SU-DHL-6 (cell line): Measurements from ENCODE around the gene GAMT.

Experiments used
- H2AFZ ChIP-seq: fragments of 200-600 bp; sonication (generic); 2 replicates; pipeline ENCODE4 v1.6.1; 2014; ENCODE audit warnings: low read depth, mild to moderate bottlenecking, moderate library complexity, mixed read lengths, antibody characterized with exemption, low read length; ENCODE audit not compliant: severe bottlenecking
- H3F3A ChIP-seq: fragments of 200-600 bp; shearing (Covaris generic); 2 replicates; pipeline ENCODE4 v1.6.0; 2016; ENCODE audit warnings: antibody characterized with exemption, mild to moderate bottlenecking; ENCODE audit not compliant: insufficient read depth
- H3K27ac ChIP-seq: fragments of 200-600 bp; sonication (generic); 2 replicates; pipeline ENCODE4 v1.5.1; 2016; ENCODE audit warnings: low read depth, mild to moderate bottlenecking, low read length, moderate library complexity, mixed read lengths
- H3K27me3 ChIP-seq: fragments of 200-600 bp; sonication (generic), shearing (Covaris generic); 2 replicates; pipeline ENCODE4 v1.6.0; 2014; ENCODE audit warnings: mild to moderate bottlenecking, low read length
- H3K36me3 ChIP-seq: fragments of 200-600 bp; sonication (generic); 2 replicates; pipeline ENCODE4 v1.6.1; 2014; ENCODE audit warnings: mild to moderate bottlenecking, low read length, mixed read lengths
- H3K4me2 ChIP-seq: fragments of 300-600, 200-600 bp; shearing (Covaris generic), sonication (generic); 2 replicates; pipeline ENCODE4 v1.6.0; 2014; ENCODE audit warnings: low read length, low read depth, mild to moderate bottlenecking; ENCODE audit not compliant: poor library complexity, severe bottlenecking
- H3K4me3 ChIP-seq: fragments of 200-600 bp; sonication (generic); 2 replicates; pipeline ENCODE4 v1.5.1; 2014; ENCODE audit warnings: antibody characterized with exemption, low read length, mild to moderate bottlenecking, mixed read lengths; ENCODE audit not compliant: insufficient read depth, poor library complexity, severe bottlenecking
- H3K79me2 ChIP-seq: fragments of 200-600 bp; sonication (generic); 2 replicates; pipeline ENCODE4 v1.6.1; 2014; ENCODE audit warnings: mild to moderate bottlenecking, low read length, moderate library complexity; ENCODE audit not compliant: insufficient read depth
- H3K9ac ChIP-seq: fragments of 200-600 bp; sonication (generic); 2 replicates; pipeline ENCODE4 v1.7.0; 2014; ENCODE audit warnings: mild to moderate bottlenecking, low read length
- H3K9me2 ChIP-seq: fragments of 200-600 bp; sonication (generic); replicated peaks from 2 replicates; pipeline ENCODE4 v1.6.1; 2014; ENCODE audit warnings: low read length; ENCODE audit not compliant: insufficient read depth
- H3K9me3 ChIP-seq: fragments of 200-600 bp; sonication (generic); 2 replicates; pipeline ENCODE4 v1.6.1; 2014; ENCODE audit warnings: low read length, mixed read lengths; ENCODE audit not compliant: insufficient read depth
- H4K20me1 ChIP-seq: fragments of 200-600 bp; sonication (generic); 2 replicates; pipeline ENCODE4 v1.6.1; 2014; ENCODE audit warnings: low read depth, mild to moderate bottlenecking, antibody characterized with exemption, low read length, moderate library complexity, mixed read lengths
- EZH2phosphoT487 ChIP-seq: fragments of 200-600 bp; sonication (generic), shearing (Covaris generic); conservative IDR thresholded peaks from 2 replicates; pipeline ENCODE4 v1.6.1; 2018; ENCODE audit warnings: mild to moderate bottlenecking, antibody characterized with exemption, low read length, moderate library complexity, mixed read lengths
- TF ChIP-seq, protein P1 (sequence below): fragments of 200-600 bp; sonication (generic); IDR thresholded peaks from one replicate; pipeline ENCODE4 v1.5.1; 2017; ENCODE audit warnings: antibody characterized with exemption, mild to moderate bottlenecking, low read length, moderate library complexity; ENCODE audit not compliant: insufficient read depth, poor library complexity, severe bottlenecking

The GAMT gene

DNA sequence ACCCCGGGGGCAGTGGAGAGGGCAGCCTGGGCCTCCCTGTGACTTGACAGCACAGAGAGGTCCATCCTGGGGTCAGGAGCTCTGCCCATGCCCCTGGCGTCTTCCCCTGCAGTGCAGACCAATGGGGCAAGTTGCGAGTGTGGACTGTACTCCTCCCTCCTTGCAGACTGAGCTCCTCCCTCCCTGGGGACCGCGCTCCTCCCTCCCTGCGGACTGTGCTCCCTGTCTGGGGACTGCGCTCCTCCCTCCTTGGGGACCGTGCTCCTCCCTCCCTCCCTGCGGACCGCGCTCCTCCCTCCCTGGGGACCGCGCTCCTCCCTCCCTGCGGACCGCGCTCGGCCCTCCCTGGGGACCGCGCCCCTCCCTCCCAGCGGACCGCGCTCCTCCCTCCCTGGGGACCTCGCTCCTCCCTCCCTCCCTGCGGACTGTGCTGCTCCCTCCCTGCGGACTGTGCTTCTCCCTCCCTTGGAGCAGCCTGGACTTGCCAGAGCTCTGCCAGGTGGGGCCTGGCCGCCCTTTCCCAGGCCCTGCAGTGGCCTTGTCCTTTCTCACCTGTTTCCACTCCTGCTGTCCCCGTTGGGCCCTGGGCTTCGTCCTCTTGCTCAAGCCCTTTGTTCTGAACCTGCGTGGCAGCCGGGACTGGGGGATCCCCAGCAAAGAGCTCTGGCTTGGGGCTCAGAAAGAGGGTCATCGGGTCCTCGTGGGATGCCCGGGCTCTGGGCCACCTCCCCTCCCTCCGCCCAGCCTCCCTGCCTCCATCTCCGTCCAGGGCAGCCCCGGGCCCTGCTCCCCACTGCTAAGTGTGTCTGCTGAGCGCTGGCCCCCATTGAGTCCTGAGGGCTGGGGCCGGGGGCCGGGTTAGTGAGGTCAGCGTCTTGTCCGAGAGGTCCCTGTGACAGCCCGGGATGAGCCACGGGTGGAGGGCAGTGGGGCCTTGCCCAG, 6.8 kb downstream of the GAMT start:
- Histone ChIP-seq H2AFZ (no peak overlapping the region), H3K79me2 (0 out of 2 replicates have a peak, but pooled peaks cover under 1% of the 10 kb centered on the region), H3K27ac (no peak overlapping the region), H3K36me3 (no peaks in the 10 kb centered on the region), H3K9me2 (no peaks in the 10 kb centered on the region), H4K20me1 (no peaks in the 10 kb centered on the region), H3K4me2 (no peak overlapping the region), H3F3A (0 out of 2 replicates have a peak, but pooled peaks cover 4% of the 10 kb centered on the region), H3K9ac (no peak overlapping the region), H3K9me3 (no peaks in the 10 kb centered on the region), H3K4me3 (no peak overlapping the region), H3K27me3 (no peaks in the 10 kb centered on the region)
- TF ChIP-seq, protein P1, sequence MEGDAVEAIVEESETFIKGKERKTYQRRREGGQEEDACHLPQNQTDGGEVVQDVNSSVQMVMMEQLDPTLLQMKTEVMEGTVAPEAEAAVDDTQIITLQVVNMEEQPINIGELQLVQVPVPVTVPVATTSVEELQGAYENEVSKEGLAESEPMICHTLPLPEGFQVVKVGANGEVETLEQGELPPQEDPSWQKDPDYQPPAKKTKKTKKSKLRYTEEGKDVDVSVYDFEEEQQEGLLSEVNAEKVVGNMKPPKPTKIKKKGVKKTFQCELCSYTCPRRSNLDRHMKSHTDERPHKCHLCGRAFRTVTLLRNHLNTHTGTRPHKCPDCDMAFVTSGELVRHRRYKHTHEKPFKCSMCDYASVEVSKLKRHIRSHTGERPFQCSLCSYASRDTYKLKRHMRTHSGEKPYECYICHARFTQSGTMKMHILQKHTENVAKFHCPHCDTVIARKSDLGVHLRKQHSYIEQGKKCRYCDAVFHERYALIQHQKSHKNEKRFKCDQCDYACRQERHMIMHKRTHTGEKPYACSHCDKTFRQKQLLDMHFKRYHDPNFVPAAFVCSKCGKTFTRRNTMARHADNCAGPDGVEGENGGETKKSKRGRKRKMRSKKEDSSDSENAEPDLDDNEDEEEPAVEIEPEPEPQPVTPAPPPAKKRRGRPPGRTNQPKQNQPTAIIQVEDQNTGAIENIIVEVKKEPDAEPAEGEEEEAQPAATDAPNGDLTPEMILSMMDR = no peak
- TF ChIP-seq EZH2phosphoT487 = no peak

DNA sequence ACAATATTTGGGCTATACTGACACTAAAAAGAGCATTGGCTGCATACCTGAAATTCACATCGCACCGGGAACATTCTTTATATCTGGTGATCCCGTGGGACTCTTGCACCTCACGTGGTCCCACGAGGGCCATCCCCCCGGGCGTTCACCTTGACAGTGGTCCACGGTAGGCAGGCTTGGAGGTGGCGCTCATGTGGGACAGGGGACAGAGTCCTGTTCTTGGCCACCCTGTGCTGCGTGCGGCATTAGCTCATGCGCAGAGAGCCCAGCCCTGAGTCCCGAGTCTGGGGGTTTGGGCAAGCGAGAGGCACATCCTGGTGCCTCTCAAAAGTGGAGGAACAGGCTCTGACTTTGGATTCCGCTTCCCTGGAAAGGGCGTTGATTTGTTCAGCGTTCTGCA, 7.5 kb downstream of the GAMT start:
- H3K36me3 ChIP-seq = no peaks in the 10 kb centered on the region
- no peaks in the 10 kb centered on the region for H3K9me2 ChIP-seq
- H3K4me2 ChIP-seq = no peak overlapping the region

DNA sequence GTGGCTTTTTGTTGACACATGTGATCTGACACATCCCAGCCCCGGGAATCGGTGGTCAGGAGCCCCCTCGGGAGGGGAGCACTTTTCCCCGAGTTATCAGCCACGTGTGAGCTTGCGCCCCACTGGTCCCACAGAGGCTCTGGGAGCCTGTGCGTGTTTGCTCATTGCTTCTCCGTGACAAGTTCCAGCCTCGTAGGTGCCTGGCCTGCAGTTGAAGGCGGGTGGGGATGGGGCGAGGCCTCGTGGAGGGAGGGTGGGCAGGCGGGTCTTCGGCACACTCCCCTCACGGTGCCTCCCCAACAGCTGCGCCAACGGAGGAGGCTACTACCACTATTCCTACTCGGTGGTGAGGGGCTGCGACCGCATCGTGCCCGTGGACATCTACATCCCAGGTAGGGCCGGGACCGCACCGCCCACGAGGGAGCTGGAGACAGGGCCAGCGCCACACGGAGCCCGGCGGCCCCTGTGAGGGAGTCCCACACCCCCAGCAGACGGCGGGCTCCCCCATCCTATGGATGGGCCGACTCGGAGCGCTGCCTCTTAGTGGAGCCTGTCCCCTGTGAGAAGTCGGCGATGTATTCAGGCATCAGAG, 8.3 kb downstream of the GAMT start:
- Histone ChIP-seq H3K27me3 (no peaks in the 10 kb centered on the region), H2AFZ (no peak overlapping the region), H3K9me3 (no peaks in the 10 kb centered on the region), H3K36me3 (no peaks in the 10 kb centered on the region), H3K9ac (no peak overlapping the region), H3K79me2 (no peaks in the 10 kb centered on the region), H3F3A (no peaks in the 10 kb centered on the region), H3K9me2 (no peaks in the 10 kb centered on the region), H3K4me3 (no peak overlapping the region), H3K27ac (no peak overlapping the region), H4K20me1 (no peaks in the 10 kb centered on the region), H3K4me2 (no peak overlapping the region)
- TF ChIP-seq, protein P1 = no peak
- no peak for TF ChIP-seq EZH2phosphoT487

More for the DNA sequence above, 7.5 kb downstream of the GAMT start:
- no peak overlapping the region for H3K27ac ChIP-seq
- H3K79me2 ChIP-seq = no peaks in the 10 kb centered on the region
- TF ChIP-seq, protein P1 = no peak
- TF ChIP-seq EZH2phosphoT487 = no peak
- H3K27me3 ChIP-seq = no peaks in the 10 kb centered on the region
- 0 out of 2 replicates have a peak, but pooled peaks cover 2% of the 10 kb centered on the region for H3F3A ChIP-seq
- H2AFZ ChIP-seq = no peak overlapping the region
- no peak overlapping the region for H3K4me3 ChIP-seq
- H3K9me3 ChIP-seq = no peaks in the 10 kb centered on the region
- no peak overlapping the region for H3K9ac ChIP-seq
- no peaks in the 10 kb centered on the region for H4K20me1 ChIP-seq
